Pericardium fibroblast (primary cell): ENCODE measurements around the gene UMAD1. TPM values are rescaled to one million over a fixed set of nuclear protein-coding genes. Genes with fewer than 3 reads are reported as not detected.

Source experiments
- total RNA-seq: library from RNA; depleted of rRNA; stranded (reverse); fragments of >200 nt; gene quantifications from 2 replicates; pipeline ENCODE4 v1.2.3, GENCODE V29; 2015

UMAD1 gene
- total RNA-seq = 7.5 and 9.7 TPM in 2 replicates

DNA sequence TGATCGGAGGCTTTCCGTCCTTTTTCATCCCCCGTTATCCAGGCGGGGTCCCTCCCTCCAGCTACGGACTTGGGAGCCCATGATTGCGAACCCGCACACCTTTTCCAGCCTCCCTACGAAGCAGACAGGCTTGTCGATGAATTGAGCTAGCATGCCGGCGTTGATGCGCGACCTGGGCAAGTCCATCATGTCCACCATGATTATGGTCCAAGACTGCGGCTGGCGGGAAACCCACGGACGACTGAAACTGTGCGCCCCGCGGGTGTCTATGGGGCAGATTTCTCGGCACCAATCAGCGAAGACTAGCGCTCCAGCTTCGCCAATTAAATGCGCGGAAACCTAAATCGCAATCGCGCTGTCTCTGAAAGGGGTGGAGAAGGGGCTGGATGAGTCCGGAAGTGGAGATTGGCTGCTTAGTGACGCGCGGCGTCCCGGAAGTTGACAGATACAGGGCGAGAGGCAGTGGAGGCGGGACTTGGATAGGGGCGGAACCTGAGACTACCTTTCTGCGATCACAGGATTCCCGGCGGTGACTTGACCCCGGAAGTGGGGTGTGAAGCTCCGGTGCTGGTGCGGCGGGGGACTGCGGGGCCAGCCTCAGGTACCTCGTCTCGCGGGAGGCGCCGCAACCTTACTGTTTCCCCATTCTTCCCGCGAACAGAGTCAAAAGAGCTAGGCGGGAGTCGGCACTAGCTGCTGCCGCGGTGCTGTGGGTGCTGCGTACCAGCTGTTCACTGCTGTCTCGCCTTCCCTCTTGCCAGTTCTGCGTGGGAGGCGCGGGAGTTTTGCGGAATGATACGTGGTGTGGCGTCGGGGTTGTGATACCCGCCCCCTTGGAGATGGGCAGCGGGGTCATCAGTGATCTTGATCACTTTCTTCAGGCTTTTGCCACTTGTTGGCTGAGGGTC lies at the start of gene UMAD1:
TSS of gene UMAD1 (plus strand) at position 532 of the 908 bp plus-strand sequence. CDS start 32,620 bp downstream, outside the sequence.

DNA sequence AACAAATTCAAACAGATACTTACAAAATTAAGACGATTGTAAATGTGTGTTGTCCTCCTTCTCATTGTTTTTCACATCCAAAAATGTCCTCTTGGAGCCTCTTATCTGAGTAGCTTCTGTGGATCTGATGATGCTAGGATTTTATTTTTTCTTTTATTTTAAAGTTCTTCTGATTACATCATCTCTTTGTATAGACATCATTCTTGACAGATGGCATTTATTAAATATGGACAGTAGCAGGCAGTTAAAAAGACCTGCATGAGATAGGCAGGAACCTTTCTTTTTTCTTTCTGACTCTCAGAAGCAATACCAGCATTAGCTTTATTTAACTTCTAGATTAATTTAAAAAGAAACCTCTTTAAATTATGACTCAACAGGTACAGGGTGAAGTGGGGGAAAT lies 77.9 kb downstream of the UMAD1 start, which contains the start of gene RPA3:
TSS of gene RPA3 (minus strand) at position 116 of the 400 bp plus-strand sequence. CDS start 78,189 bp downstream, outside the sequence.

Other genes with a start within 250 kb of the UMAD1 start
- under 0.01 TPM in 1 of 2 replicates, not detected in the other for gene COL28A1, start 104.9 kb upstream of the UMAD1 start, total RNA-seq
- gene MIOS, start 73.9 kb upstream of the UMAD1 start, total RNA-seq = 17.3 and 19.8 TPM in 2 replicates
- 9.3 and 14.8 TPM in 2 replicates for gene RPA3, start 77.9 kb downstream of the UMAD1 start, total RNA-seq